Heart left ventricle (tissue), 16 donors: ENCODE data around the gene CTTNBP2. TPM values are rescaled to one million over a fixed set of nuclear protein-coding genes. Genes with fewer than 3 reads are reported as not detected.

ENCODE experiments used
- ATAC-seq, 4 donors: fragments of 200-7000 bp; cut with Tn5 transposase; one replicate each; pipeline ENCODE4 v1.9.1; 2020 to 2022; ENCODE audit warnings: moderate library complexity in 4 of 4, mild to moderate bottlenecking in 3 of 4, moderate number of reproducible peaks in 1 of 4
- DNase-seq, 5 donors: peaks; one replicate each; pipeline ENCODE4 v3.0.0-alpha.2; 2020
- H3K27ac ChIP-seq, 12 donors: fragments of 200-600 bp; sonication (generic) in 4 of 12; one replicate each; pipeline versions ENCODE4 v1.5.0 to v1.8.0; 2016 to 2022; ENCODE audit warnings: mild to moderate bottlenecking in 2 of 12
- H3K27me3 ChIP-seq, 9 donors: fragments of 200-600 bp; sonication (generic) in 2 of 9; one replicate each; pipeline versions ENCODE4 v1.5.1 to v1.8.0; 2016 to 2022; ENCODE audit warnings: mild to moderate bottlenecking in 3 of 9
- H3K36me3 ChIP-seq, 9 donors: fragments of 200-600 bp; sonication (generic) in 2 of 9; one replicate each; pipeline versions ENCODE4 v1.5.0 to v1.8.0; 2018 to 2022; ENCODE audit warnings: mild to moderate bottlenecking in 2 of 9
- H3K4me1 ChIP-seq, 12 donors: fragments of 200-600 bp; sonication (generic) in 4 of 12; one replicate each; pipeline versions ENCODE4 v1.5.0 to v1.8.0; 2016 to 2022; ENCODE audit warnings: mild to moderate bottlenecking in 3 of 12
- H3K4me3 ChIP-seq, 12 donors: fragments of 200-600 bp; sonication (generic) in 4 of 12; one replicate each; pipeline versions ENCODE4 v1.5.0 to v1.8.0; 2017 to 2022; ENCODE audit warnings: mild to moderate bottlenecking in 9 of 12, moderate library complexity in 4 of 12
- H3K9me3 ChIP-seq, 12 donors: fragments of 200-600 bp; sonication (generic) in 4 of 12; one replicate each; pipeline versions ENCODE4 v1.5.0 to v1.8.0; 2016 to 2022; ENCODE audit warnings: mild to moderate bottlenecking in 1 of 12
- POLR2A ChIP-seq, 2 donors: fragments of 450-650 bp; IDR thresholded peaks; one replicate each; pipeline ENCODE4 v1.6.1; 2017; ENCODE audit warnings: antibody characterized with exemption in 2 of 2, mild to moderate bottlenecking in 2 of 2, moderate library complexity in 2 of 2
- WGBS, 4 donors: extraction: QIAGEN DNeasy Blood & Tissue Kit in 2 of 4; methylation state at CpG; one replicate each; pipeline versions ENCODE4 v1.1.5 to v1.1.7; 2013 to 2018; 5-methylcytosine and 5-hydroxymethylcytosine counted together
- intact Hi-C, 10 donors: fragments of 100-400 bp; cut with DNase I; formaldehyde crosslinking; loops; one replicate each; pipeline versions ENCODE4 v1.11.1 to v1.14.2; 2022
- polyA plus RNA-seq, 2 donors: library from polyadenylated mRNA; stranded (reverse); fragments of 200-250 nt; gene quantifications; one replicate each; pipeline ENCODE4 v1.2.3, GENCODE V29; 2013
- total RNA-seq, 9 donors: library from RNA; depleted of rRNA in 2 of 9; stranded (reverse); fragments of >200 nt in 2 of 9; fragmentation: NEBNext Ultra II Directional in 3 of 9; extraction: Animal tissue kit (Norgen Biotek cat#: 25700) in 3 of 9; gene quantifications; one replicate each; pipeline versions ENCODE4 v1.1.0 to v1.2.4, GENCODE V29; 2016 to 2023
- TF ChIP-seq, protein P1 (sequence below), 12 donors: fragments of 200-600 bp; sonication (generic) in 4 of 12; IDR thresholded peaks; one replicate each; pipeline versions ENCODE4 v1.5.0 to v1.8.0; 2018 to 2022; ENCODE audit warnings: antibody characterized with exemption in 12 of 12, mild to moderate bottlenecking in 5 of 12
- donor health status: ischemic (EF 13 %, LVEDD 7.1; RV severe dilation, severe dysfunction).
- donor health status: healthy with polysubstance abuse.
- donor health status: DM: no; HTN: yes; CAD: no.
- donor health status: DM: no; HTN: no; CAD: no.
- donor health status: ischemic (EF 25% LVEDD 6.9; RV normal size, moderate dysfunction).
- donor health status: ischemic (EF 25% LVEDD 5.7; RV mildly dilated, moderate dysfunction).
- donor health status: healthy.
- donor health status: DM: yes; HTN: yes; CAD: no.
- donor health status: ischemic (EF 35%, LVEDD 5.7; RV mildly dilated, moderate dysfunction).
- donor health status: nonischemic (EF 11% LVEDD 7.7; RV severe dilation, severe dysfunction).
- donor health status: DM: yes; HTN: yes; CAD: no.
- donor health status: PGD.
- donor health status: ischemic (EF 29% LVEDD 5.4; RV normal size, mild dysfunction).
- donor health status: nonischemic (EF 23%, LVEDD 6.1; RV moderate dilation, normal function).

The CTTNBP2 gene
- total and polyA plus RNA-seq, 11 donors: 0.31 to 3.9 (median 0.76) TPM

DNA sequence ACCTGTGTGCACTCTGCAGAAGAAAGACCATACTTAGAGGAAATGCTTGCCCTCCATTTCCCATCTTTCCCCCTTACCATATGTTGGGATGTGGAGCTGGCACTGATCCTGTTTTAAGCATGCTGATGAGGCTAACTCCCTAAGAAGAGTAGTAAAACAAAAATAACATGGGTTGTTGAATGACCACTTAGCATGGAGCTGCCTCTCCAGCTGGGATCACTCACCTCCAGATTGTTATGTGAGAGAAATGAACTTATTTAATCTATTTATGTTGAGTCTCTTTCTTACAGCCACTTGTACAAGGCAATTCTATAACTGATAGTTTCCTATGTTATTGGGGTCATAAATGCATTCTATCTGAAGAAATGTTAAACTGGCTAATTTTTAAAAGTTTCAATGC lies 17.0 kb downstream of the CTTNBP2 start:
- H3K27me3 ChIP-seq: no peaks in the 10 kb centered on the region
- no peaks in the 10 kb centered on the region for H3K4me1 ChIP-seq
- DNase-seq (no peak), ATAC-seq (no peak)
- peaks cover 0 to 21% (median 0%) of the 10 kb centered on the region in 9 donors for H3K36me3 ChIP-seq
- no peaks in the 10 kb centered on the region for H3K9me3 ChIP-seq
- no peak overlapping the region for H3K4me3 ChIP-seq
- H3K27ac ChIP-seq: no peak overlapping the region
- intact Hi-C loops: no loop called here
- TF ChIP-seq POLR2A (IDR thresholded peaks at IDR 0.05): no peak
- TF ChIP-seq, protein P1, sequence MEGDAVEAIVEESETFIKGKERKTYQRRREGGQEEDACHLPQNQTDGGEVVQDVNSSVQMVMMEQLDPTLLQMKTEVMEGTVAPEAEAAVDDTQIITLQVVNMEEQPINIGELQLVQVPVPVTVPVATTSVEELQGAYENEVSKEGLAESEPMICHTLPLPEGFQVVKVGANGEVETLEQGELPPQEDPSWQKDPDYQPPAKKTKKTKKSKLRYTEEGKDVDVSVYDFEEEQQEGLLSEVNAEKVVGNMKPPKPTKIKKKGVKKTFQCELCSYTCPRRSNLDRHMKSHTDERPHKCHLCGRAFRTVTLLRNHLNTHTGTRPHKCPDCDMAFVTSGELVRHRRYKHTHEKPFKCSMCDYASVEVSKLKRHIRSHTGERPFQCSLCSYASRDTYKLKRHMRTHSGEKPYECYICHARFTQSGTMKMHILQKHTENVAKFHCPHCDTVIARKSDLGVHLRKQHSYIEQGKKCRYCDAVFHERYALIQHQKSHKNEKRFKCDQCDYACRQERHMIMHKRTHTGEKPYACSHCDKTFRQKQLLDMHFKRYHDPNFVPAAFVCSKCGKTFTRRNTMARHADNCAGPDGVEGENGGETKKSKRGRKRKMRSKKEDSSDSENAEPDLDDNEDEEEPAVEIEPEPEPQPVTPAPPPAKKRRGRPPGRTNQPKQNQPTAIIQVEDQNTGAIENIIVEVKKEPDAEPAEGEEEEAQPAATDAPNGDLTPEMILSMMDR (IDR thresholded peaks at IDR 0.05): no peak

DNA sequence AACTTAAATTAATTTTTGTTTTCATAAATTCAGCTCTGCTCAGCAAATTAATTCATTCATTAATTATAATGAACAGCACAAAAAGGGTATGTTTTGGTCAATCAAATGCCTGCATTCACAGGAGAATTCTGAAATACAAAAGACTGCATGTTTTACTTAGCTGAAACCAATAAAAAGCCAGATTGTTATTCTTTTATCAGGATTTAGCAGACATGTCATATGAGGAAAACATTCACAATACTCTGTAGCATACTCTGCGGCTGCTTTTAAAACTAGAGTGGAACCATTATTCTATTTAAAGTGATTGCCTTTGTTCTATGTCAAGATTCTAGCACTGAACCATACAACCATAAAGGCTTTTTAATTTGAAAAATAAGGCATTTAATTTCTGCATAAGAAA lies 19.1 kb downstream of the CTTNBP2 start:
- DNase-seq: no peak
- WGBS, 4 donors: 76 to 91% (median 81%) methylated on average over 1 of the region's 1 CpG

DNA sequence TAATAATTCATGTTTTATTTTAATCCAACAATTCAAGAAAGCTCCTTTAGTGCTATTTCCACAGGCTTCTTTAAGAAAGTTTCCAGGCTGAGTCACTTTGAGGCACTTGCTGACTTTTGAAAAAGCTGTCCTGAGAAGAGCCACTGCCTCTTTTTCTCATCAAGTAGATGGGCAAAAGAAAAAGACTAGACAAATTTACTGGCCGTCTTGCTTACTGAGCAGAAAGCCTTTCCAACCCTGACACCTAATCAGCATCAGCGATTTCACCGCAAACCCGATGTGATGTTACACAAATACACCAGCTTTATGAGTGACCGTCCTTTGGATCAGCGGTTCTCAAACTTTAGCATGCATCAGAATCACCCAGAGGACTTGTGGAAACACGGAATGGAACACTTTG lies 24.3 kb downstream of the CTTNBP2 start:
- no peak overlapping the region for H3K27ac ChIP-seq
- no peaks in the 10 kb centered on the region for H3K27me3 ChIP-seq
- DNase-seq (no peak), ATAC-seq (no peak)
- H3K9me3 ChIP-seq: peaks cover 0 to 6% (median 0%) of the 10 kb centered on the region in 12 donors
- no peaks in the 10 kb centered on the region for H3K36me3 ChIP-seq
- intact Hi-C loops: no loop called here
- TF ChIP-seq POLR2A (IDR thresholded peaks at IDR 0.05): no peak
- TF ChIP-seq, protein P1 (IDR thresholded peaks at IDR 0.05): no peak
- 90 to 98% (median 92%) methylated on average over 7 of the region's 7 CpGs for WGBS, 4 donors
- no peak overlapping the region for H3K4me3 ChIP-seq
- no peaks in the 10 kb centered on the region for H3K4me1 ChIP-seq

More for the DNA sequence above, 19.1 kb downstream of the CTTNBP2 start:
- Histone ChIP-seq H3K27me3 (no peaks in the 10 kb centered on the region), H3K9me3 (no peaks in the 10 kb centered on the region), H3K4me1 (no peaks in the 10 kb centered on the region), H3K4me3 (no peak overlapping the region), H3K27ac (no peak overlapping the region), H3K36me3 (peaks cover 0 to 13% (median 0%) of the 10 kb centered on the region in 9 donors)
- ATAC-seq: no peak
- intact Hi-C loops: no loop called here
- TF ChIP-seq, protein P1 (IDR thresholded peaks at IDR 0.05): no peak
- no peak for TF ChIP-seq POLR2A (IDR thresholded peaks at IDR 0.05)

DNA sequence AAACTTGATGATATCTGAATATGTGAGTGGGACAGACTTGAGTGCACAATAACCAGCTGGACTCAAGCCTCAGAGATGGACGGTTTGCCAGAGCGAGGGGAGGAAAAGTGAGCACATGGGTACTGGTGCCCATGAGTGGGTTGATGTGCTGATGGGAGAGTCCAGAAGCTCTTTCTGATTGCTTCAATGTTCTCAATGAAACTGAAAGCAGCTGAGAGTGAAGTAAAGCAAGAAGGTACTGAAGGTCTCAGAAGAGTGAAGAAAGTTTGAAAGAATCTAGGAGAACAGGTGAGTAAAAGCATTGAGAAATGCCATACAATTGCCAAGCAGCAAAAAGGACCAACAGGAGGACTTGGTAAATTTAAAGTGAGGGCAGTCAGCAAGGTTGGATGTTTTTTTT lies 28.6 kb downstream of the CTTNBP2 start:
- Histone ChIP-seq H3K4me3 (no peak overlapping the region), H3K4me1 (no peaks in the 10 kb centered on the region), H3K27ac (no peak overlapping the region), H3K27me3 (no peaks in the 10 kb centered on the region), H3K9me3 (peaks cover 0 to 9% (median 0%) of the 10 kb centered on the region in 12 donors), H3K36me3 (no peaks in the 10 kb centered on the region)
- DNase-seq (no peak), ATAC-seq (no peak)
- no peak for TF ChIP-seq POLR2A (IDR thresholded peaks at IDR 0.05)
- TF ChIP-seq, protein P1 (IDR thresholded peaks at IDR 0.05): no peak
- intact Hi-C loops: no loop called here
- WGBS, 4 donors: 93 to 96% (median 95%) methylated on average over 2 of the region's 2 CpGs
